A673 (cell line): ENCODE measurements around the gene HIC2.
A peak's percentile ranks its signal among the peaks of the same experiment; 100 is the strongest.

ENCODE experiments used
- CTCF ChIP-seq: fragments of 300-800, 200-600 bp; sonication (generic); conservative IDR thresholded peaks from 2 replicates; pipeline ENCODE4 v1.5.1; 2017; ENCODE audit warnings: low read depth, mild to moderate bottlenecking, antibody characterized with exemption, low read length, moderate library complexity, mixed read lengths
- EZH2 ChIP-seq: fragments of 200-600 bp; sonication (generic); IDR thresholded peaks from 2 replicates; pipeline ENCODE4 v1.6.1; 2017; ENCODE audit warnings: borderline replicate concordance, low read depth, mild to moderate bottlenecking, mixed read lengths, antibody characterized with exemption, low read length; ENCODE audit not compliant: poor library complexity, severe bottlenecking

DNA sequence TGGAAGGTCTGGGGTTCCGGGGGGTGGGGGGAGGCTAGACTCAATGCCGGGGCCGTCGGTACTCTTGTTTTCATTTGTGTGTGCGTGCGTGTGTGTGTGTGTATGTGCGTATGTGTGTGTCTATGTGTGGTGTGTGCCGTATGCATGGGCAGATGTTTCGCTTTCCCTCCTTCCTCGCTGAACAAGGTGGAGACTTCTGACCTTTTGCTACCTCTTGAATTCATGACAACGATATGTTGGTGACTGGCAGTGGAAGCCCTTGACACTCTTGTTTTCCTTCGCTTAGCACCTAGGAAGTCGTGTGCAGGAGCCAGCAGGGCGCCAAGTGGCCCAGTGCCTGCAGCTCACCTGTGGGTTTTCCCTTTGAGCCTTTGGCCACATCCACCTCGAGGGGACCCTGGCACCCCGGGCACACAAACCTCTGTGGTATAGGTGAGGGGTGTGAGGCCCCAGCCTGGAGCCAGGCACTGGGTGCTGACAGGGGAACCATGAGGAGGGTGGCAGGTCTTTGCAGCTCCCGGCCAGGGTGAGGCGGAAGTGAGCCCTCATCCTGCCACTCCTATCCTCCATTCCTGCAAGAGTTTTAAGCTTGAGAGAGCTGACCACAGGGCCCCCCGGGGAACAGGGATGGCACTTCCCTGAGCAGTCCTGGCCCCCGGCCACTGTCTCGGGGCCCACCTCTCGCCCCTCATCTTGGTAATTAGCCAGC, 30.7 kb downstream of the HIC2 start:
- no peak for TF ChIP-seq EZH2
- TF ChIP-seq CTCF: peak; percentile 44
